ENCODE data around the gene SPR.

SPR gene

GRCh38 chr2:72929010-72929409 lies 41.8 kb downstream of the SPR start:
- no peak overlapping the region for H3K4me3 ChIP-seq (ENCODE audit: low read depth, low read length)

GRCh38 chr2:72931280-72931910 lies 44.2 kb downstream of the SPR start:
- H3K4me3 ChIP-seq (ENCODE audit: low read depth, low read length), result no peak overlapping the region

GRCh38 chr2:72932045-72932740 lies 45.0 kb downstream of the SPR start:
- no peak overlapping the region for H3K4me3 ChIP-seq (ENCODE audit: low read depth, low read length)

- H3K4me3 ChIP-seq (ENCODE audit: low read depth, low read length), result no peak overlapping the region
Measured at GRCh38 chr2:72932805-72933204, 45.6 kb downstream of the SPR start.

GRCh38 chr2:72933207-72933606 lies 46.0 kb downstream of the SPR start:
- no peak overlapping the region for H3K4me3 ChIP-seq (ENCODE audit: low read depth, low read length)

GRCh38 chr2:72933646-72934151 lies 46.5 kb downstream of the SPR start:
- no peak overlapping the region for H3K4me3 ChIP-seq (ENCODE audit: low read depth, low read length)

GRCh38 chr2:72934683-72935610 lies 47.7 kb downstream of the SPR start:
- no peak overlapping the region for H3K4me3 ChIP-seq (ENCODE audit: low read depth, low read length)

- H3K4me3 ChIP-seq (ENCODE audit: low read depth, low read length), result no peak overlapping the region
Measured at GRCh38 chr2:72935611-72935957, 48.4 kb downstream of the SPR start.

GRCh38 chr2:72936660-72937355 lies 49.6 kb downstream of the SPR start:
- H3K4me3 ChIP-seq (ENCODE audit: low read depth, low read length), result no peak overlapping the region

- no peak overlapping the region for H3K4me3 ChIP-seq (ENCODE audit: low read depth, low read length)
Measured at GRCh38 chr2:72937356-72937669, 50.1 kb downstream of the SPR start.

- no peak overlapping the region for H3K4me3 ChIP-seq (ENCODE audit: low read depth, low read length)
Measured at GRCh38 chr2:72938455-72938854, 51.2 kb downstream of the SPR start.

- H3K4me3 ChIP-seq (ENCODE audit: low read depth, low read length), result no peak overlapping the region
Measured at GRCh38 chr2:72940361-72940760, 53.2 kb downstream of the SPR start.

GRCh38 chr2:72940786-72941185 lies 53.6 kb downstream of the SPR start:
- no peak overlapping the region for H3K4me3 ChIP-seq (ENCODE audit: low read depth, low read length)
